ENCODE data around the gene RCAN1.

RCAN1 gene

GRCh38 chr21:34500191-34500590, 114.7 kb downstream of the RCAN1 start:
- TF ChIP-seq, protein P1, sequence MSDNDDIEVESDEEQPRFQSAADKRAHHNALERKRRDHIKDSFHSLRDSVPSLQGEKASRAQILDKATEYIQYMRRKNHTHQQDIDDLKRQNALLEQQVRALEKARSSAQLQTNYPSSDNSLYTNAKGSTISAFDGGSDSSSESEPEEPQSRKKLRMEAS (IDR thresholded peaks at IDR 0.05) = no peak
- TF ChIP-seq, protein P2, sequence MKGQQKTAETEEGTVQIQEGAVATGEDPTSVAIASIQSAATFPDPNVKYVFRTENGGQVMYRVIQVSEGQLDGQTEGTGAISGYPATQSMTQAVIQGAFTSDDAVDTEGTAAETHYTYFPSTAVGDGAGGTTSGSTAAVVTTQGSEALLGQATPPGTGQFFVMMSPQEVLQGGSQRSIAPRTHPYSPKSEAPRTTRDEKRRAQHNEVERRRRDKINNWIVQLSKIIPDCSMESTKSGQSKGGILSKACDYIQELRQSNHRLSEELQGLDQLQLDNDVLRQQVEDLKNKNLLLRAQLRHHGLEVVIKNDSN (IDR thresholded peaks at IDR 0.05) = no peak
- TF ChIP-seq REST (IDR thresholded peaks at IDR 0.05; ENCODE audit: low read depth) (no peak), CREB1 (IDR thresholded peaks at IDR 0.05; ENCODE audit: low read depth) (no peak), EGR1 (IDR thresholded peaks at IDR 0.05) (no peak), CEBPB (IDR thresholded peaks at IDR 0.05) (no peak), NFIC (IDR thresholded peaks at IDR 0.05) (no peak), TCF12 (IDR thresholded peaks at IDR 0.05; ENCODE audit: low read depth) (no peak), TEAD4 (IDR thresholded peaks at IDR 0.05) (no peak)

GRCh38 chr21:34499116-34499515, 115.8 kb downstream of the RCAN1 start:
- no peak for TF ChIP-seq FOXM1 (IDR thresholded peaks at IDR 0.05; ENCODE audit: borderline replicate concordance, low read depth)
- TF ChIP-seq CEBPB (IDR thresholded peaks at IDR 0.05) = no peak
- TF ChIP-seq CREB1 (IDR thresholded peaks at IDR 0.05; ENCODE audit: low read depth) = no peak
- no peak for TF ChIP-seq TAF1 (IDR thresholded peaks at IDR 0.05; ENCODE audit: low read depth)
- no peak for TF ChIP-seq YY1 (IDR thresholded peaks at IDR 0.05; ENCODE audit: low read depth)
- TF ChIP-seq NFIC (IDR thresholded peaks at IDR 0.05) = no peak
- no peak for TF ChIP-seq TEAD4 (IDR thresholded peaks at IDR 0.05)
- TF ChIP-seq ZBTB7A (IDR thresholded peaks at IDR 0.05; ENCODE audit: low read depth) = no peak
- TF ChIP-seq REST (IDR thresholded peaks at IDR 0.05; ENCODE audit: low read depth) = no peak
- TF ChIP-seq, protein P1 (IDR thresholded peaks at IDR 0.05) = no peak
- TF ChIP-seq, protein P2 (IDR thresholded peaks at IDR 0.05) = no peak
- TF ChIP-seq TCF12 (IDR thresholded peaks at IDR 0.05; ENCODE audit: low read depth) = no peak
- no peak for TF ChIP-seq EGR1 (IDR thresholded peaks at IDR 0.05)
- TF ChIP-seq RAD21 (IDR thresholded peaks at IDR 0.05; ENCODE audit: low read depth) = no peak
- no peak for TF ChIP-seq EP300 (IDR thresholded peaks at IDR 0.05; ENCODE audit: borderline replicate concordance)

GRCh38 chr21:34498623-34499022, 116.3 kb downstream of the RCAN1 start:
- TF ChIP-seq, protein P1 (IDR thresholded peaks at IDR 0.05) = no peak
- TF ChIP-seq CEBPB (IDR thresholded peaks at IDR 0.05) (no peak), ZBTB7A (IDR thresholded peaks at IDR 0.05; ENCODE audit: low read depth) (no peak), REST (IDR thresholded peaks at IDR 0.05; ENCODE audit: low read depth) (no peak), TEAD4 (IDR thresholded peaks at IDR 0.05) (no peak), TAF1 (IDR thresholded peaks at IDR 0.05; ENCODE audit: low read depth) (no peak), CREB1 (IDR thresholded peaks at IDR 0.05; ENCODE audit: low read depth) (no peak), YY1 (IDR thresholded peaks at IDR 0.05; ENCODE audit: low read depth) (no peak), FOXM1 (IDR thresholded peaks at IDR 0.05; ENCODE audit: borderline replicate concordance, low read depth) (no peak), NFIC (IDR thresholded peaks at IDR 0.05) (no peak), TCF12 (IDR thresholded peaks at IDR 0.05; ENCODE audit: low read depth) (no peak), EP300 (IDR thresholded peaks at IDR 0.05; ENCODE audit: borderline replicate concordance) (no peak), EGR1 (IDR thresholded peaks at IDR 0.05) (no peak), RAD21 (IDR thresholded peaks at IDR 0.05; ENCODE audit: low read depth) (no peak)
- TF ChIP-seq, protein P2 (IDR thresholded peaks at IDR 0.05) = no peak

Data from Ishikawa (cell line).